Fibroblast of villous mesenchyme (primary cell): ENCODE measurements around the gene RAB44. TPM values are rescaled to one million over a fixed set of nuclear protein-coding genes. Genes with fewer than 3 reads are reported as not detected.

Experiments
- DNase-seq: peaks from one replicate; pipeline ENCODE4 v3.0.0-alpha.2; 2010; ENCODE audit warnings: low read depth
- H3K4me3 ChIP-seq: 2 replicates; pipeline ENCODE4 v1.5.1; 2011; ENCODE audit warnings: low read depth, mild to moderate bottlenecking, low read length
- small RNA-seq: library from RNA; depleted of rRNA; stranded (forward); fragments of <200 nt; gene quantifications from one replicate; pipeline ENCODE3, GENCODE V24; 2012
- total RNA-seq: library from RNA; depleted of rRNA; stranded (reverse); fragments of >200 nt; gene quantifications from 2 replicates; pipeline ENCODE4 v1.2.3, GENCODE V29; 2012
- TF ChIP-seq, protein P1 (sequence below): IDR thresholded peaks from 2 replicates; pipeline ENCODE4 v1.5.1; 2012; ENCODE audit warnings: low read depth, mild to moderate bottlenecking, low read length; ENCODE audit not compliant: insufficient read depth

RAB44 gene
- total RNA-seq, 1 donor: not detected

DNA sequence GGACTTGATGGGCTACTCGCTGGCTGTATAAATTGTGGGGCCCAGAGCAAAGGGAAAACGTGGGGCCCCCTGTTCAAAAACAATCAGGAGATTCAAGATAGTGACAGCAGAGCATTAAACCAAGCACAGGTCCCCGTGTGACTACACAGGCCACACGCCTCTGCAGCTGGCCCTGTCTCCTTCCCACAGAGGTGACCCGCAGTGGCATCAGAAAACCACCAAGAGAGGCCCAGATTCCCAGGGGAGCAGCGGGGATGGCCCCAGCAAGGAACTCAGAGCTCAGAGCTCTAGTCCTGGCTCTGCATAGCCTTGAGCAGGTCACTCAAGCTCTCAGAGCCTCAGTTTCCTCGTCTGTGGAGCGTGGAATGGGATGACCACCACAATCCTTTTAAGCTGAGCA is 84.0 kb downstream of the RAB44 start:
- TF ChIP-seq, protein P1, sequence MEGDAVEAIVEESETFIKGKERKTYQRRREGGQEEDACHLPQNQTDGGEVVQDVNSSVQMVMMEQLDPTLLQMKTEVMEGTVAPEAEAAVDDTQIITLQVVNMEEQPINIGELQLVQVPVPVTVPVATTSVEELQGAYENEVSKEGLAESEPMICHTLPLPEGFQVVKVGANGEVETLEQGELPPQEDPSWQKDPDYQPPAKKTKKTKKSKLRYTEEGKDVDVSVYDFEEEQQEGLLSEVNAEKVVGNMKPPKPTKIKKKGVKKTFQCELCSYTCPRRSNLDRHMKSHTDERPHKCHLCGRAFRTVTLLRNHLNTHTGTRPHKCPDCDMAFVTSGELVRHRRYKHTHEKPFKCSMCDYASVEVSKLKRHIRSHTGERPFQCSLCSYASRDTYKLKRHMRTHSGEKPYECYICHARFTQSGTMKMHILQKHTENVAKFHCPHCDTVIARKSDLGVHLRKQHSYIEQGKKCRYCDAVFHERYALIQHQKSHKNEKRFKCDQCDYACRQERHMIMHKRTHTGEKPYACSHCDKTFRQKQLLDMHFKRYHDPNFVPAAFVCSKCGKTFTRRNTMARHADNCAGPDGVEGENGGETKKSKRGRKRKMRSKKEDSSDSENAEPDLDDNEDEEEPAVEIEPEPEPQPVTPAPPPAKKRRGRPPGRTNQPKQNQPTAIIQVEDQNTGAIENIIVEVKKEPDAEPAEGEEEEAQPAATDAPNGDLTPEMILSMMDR: no peak
- H3K4me3 ChIP-seq: no peak overlapping the region
- DNase-seq: no peak

Small RNA genes lying within 50 kb of the gene (small RNA-seq; reads per million reads assigned to genes)
- gene RF00019: not detected

Other genes starting within 250 kb of the RAB44 start
- gene STK38, start 150.3 kb upstream of the RAB44 start, total RNA-seq: 32.9 and 55.3 TPM in 2 replicates
- gene SRSF3, start 103.5 kb upstream of the RAB44 start, total RNA-seq: 445 and 462 TPM in 2 replicates
- gene CDKN1A, start 19.1 kb upstream of the RAB44 start, total RNA-seq: 302 and 522 TPM in 2 replicates
- gene CPNE5, start 141.6 kb downstream of the RAB44 start, total RNA-seq: under 0.01 and 0.32 TPM in 2 replicates
- gene PPIL1, start 177.0 kb downstream of the RAB44 start, total RNA-seq: 25.4 and 55.3 TPM in 2 replicates
- 48.3 and 63.9 TPM in 2 replicates for gene C6orf89, start 188.1 kb downstream of the RAB44 start, total RNA-seq